HEK293 (cell line): ENCODE data around the gene GRHL3.

Experiments used
- CTCF ChIA-PET: fragments of 350-600 bp; formaldehyde crosslinking; extraction: SDS; loops from one replicate; lab custom pipeline; 2021; ENCODE audit warnings: antibody characterized with exemption; lab: Yijun Ruan, JAX
- POLR2A ChIA-PET: fragments of 300-600 bp; formaldehyde crosslinking; extraction: SDS; loops from one replicate; lab custom pipeline; 2020; ENCODE audit warnings: antibody characterized with exemption, inconsistent platforms; lab: Yijun Ruan, JAX
- H3K27ac ChIP-seq: fragments of 200-500 bp; sonication (Bioruptor generic); 2 replicates; pipeline ENCODE4 v1.5.1; 2014; ENCODE audit warnings: low read depth, low read length, control low read depth, inconsistent platforms; ENCODE audit errors: extremely low read depth
- H3K36me3 ChIP-seq, 2 experiments: fragments of 200-500 bp in 1 of 2; sonication (Bioruptor generic) in 1 of 2; 1 replicate in 1 of 2; 2 replicates in 1 of 2; pipeline ENCODE4 v1.5.1; 2014 to 2017; ENCODE audit warnings: inconsistent platforms in 2 of 2, low read length in 2 of 2; ENCODE audit not compliant: control insufficient read depth in 2 of 2, insufficient read depth in 1 of 2
- H3K4me1 ChIP-seq: fragments of 200-500 bp; sonication (Bioruptor generic); 2 replicates; pipeline ENCODE4 v1.5.1; 2014; ENCODE audit warnings: mild to moderate bottlenecking, low read length, inconsistent platforms; ENCODE audit not compliant: control insufficient read depth, insufficient read depth
- H3K4me3 ChIP-seq: 2 replicates; pipeline ENCODE4 v1.5.1; 2011; ENCODE audit warnings: low read depth, mild to moderate bottlenecking, control low read depth, low read length, moderate library complexity
- H3K9me3 ChIP-seq: fragments of 200-500 bp; sonication (Bioruptor generic); 2 replicates; pipeline ENCODE4 v1.5.1; 2014; ENCODE audit warnings: low read depth, low read length, inconsistent platforms; ENCODE audit not compliant: control insufficient read depth, insufficient read depth
- CTCF ChIP-seq: fragments of 450-650 bp; formaldehyde crosslinking; IDR thresholded peaks from 2 replicates; pipeline ENCODE4 v1.5.1; 2016; ENCODE audit warnings: missing biosample characterization, missing genetic modification characterization
- FEZF1 ChIP-seq: fragments of 450-650 bp; formaldehyde crosslinking; IDR thresholded peaks from 2 replicates; pipeline ENCODE4 v1.5.1; 2016; ENCODE audit warnings: missing biosample characterization, missing genetic modification characterization
- GLIS1 ChIP-seq: fragments of 450-650 bp; formaldehyde crosslinking; IDR thresholded peaks from 2 replicates; pipeline ENCODE4 v1.5.1; 2016; ENCODE audit warnings: missing biosample characterization, missing genetic modification characterization
- PRDM4 ChIP-seq: fragments of 450-650 bp; formaldehyde crosslinking; IDR thresholded peaks from 2 replicates; pipeline ENCODE4 v1.5.1; 2017; ENCODE audit warnings: missing biosample characterization, missing genetic modification characterization
- PRDM6 ChIP-seq: fragments of 450-650 bp; formaldehyde crosslinking; IDR thresholded peaks from 2 replicates; pipeline ENCODE4 v1.5.1; 2017; ENCODE audit warnings: missing biosample characterization, missing genetic modification characterization
- REST ChIP-seq: fragments of 450-650 bp; formaldehyde crosslinking; IDR thresholded peaks from 2 replicates; pipeline ENCODE4 v1.5.1; 2016; ENCODE audit warnings: missing biosample characterization, missing genetic modification characterization
- SP2 ChIP-seq: fragments of 450-650 bp; formaldehyde crosslinking; IDR thresholded peaks from 2 replicates; pipeline ENCODE4 v1.5.1; 2016; ENCODE audit warnings: missing biosample characterization, missing genetic modification characterization
- ZFP37 ChIP-seq: fragments of 450-650 bp; formaldehyde crosslinking; IDR thresholded peaks from 2 replicates; pipeline ENCODE4 v1.5.1; 2016; ENCODE audit warnings: missing biosample characterization, missing genetic modification characterization
- ZNF114 ChIP-seq: fragments of 450-650 bp; formaldehyde crosslinking; IDR thresholded peaks from 2 replicates; pipeline ENCODE4 v1.5.0; 2017; ENCODE audit warnings: missing biosample characterization, missing genetic modification characterization
- ZNF157 ChIP-seq: fragments of 450-650 bp; formaldehyde crosslinking; IDR thresholded peaks from 2 replicates; pipeline ENCODE4 v1.5.1; 2016; ENCODE audit warnings: missing biosample characterization, missing genetic modification characterization
- ZNF239 ChIP-seq: fragments of 450-650 bp; formaldehyde crosslinking; IDR thresholded peaks from 2 replicates; pipeline ENCODE4 v1.5.1; 2016; ENCODE audit warnings: missing biosample characterization, missing genetic modification characterization
- ZNF248 ChIP-seq: fragments of 450-650 bp; formaldehyde crosslinking; IDR thresholded peaks from 2 replicates; pipeline ENCODE4 v1.5.1; 2017; ENCODE audit warnings: missing biosample characterization, missing genetic modification characterization
- ZNF302 ChIP-seq: fragments of 450-650 bp; formaldehyde crosslinking; IDR thresholded peaks from 2 replicates; pipeline ENCODE4 v1.5.1; 2016; ENCODE audit warnings: missing biosample characterization, missing genetic modification characterization, low read depth
- ZNF341 ChIP-seq: fragments of 450-650 bp; formaldehyde crosslinking; IDR thresholded peaks from 2 replicates; pipeline ENCODE4; 2016; ENCODE audit warnings: low read depth, missing biosample characterization, missing genetic modification characterization
- ZNF433 ChIP-seq: fragments of 450-650 bp; formaldehyde crosslinking; IDR thresholded peaks from 2 replicates; pipeline ENCODE4 v1.5.1; 2016; ENCODE audit warnings: missing biosample characterization, missing genetic modification characterization, low read depth
- ZNF660 ChIP-seq: fragments of 450-650 bp; IDR thresholded peaks from 2 replicates; pipeline ENCODE4 v1.5.1; 2018; ENCODE audit warnings: missing biosample characterization, mild to moderate bottlenecking, missing genetic modification characterization
- ZNF76 ChIP-seq: fragments of 450-650 bp; formaldehyde crosslinking; IDR thresholded peaks from 2 replicates; pipeline ENCODE4; 2016; ENCODE audit warnings: low read depth, missing biosample characterization, missing genetic modification characterization, borderline replicate concordance
- TF ChIP-seq, protein P1 (sequence below): fragments of 450-650 bp; IDR thresholded peaks from 2 replicates; pipeline ENCODE4 v1.5.1; 2018; ENCODE audit warnings: missing biosample characterization, mild to moderate bottlenecking, missing genetic modification characterization

GRHL3 gene

GRCh38 chr1:24317081-24317480 lies 2.1 kb upstream of the GRHL3 start (continued):
- no peak for TF ChIP-seq REST (tag by site-specific recombination)
- peak; percentile 52 for TF ChIP-seq GLIS1 (tag by site-specific recombination)
- TF ChIP-seq CTCF (tag by site-specific recombination), result no peak
- TF ChIP-seq, protein P1, sequence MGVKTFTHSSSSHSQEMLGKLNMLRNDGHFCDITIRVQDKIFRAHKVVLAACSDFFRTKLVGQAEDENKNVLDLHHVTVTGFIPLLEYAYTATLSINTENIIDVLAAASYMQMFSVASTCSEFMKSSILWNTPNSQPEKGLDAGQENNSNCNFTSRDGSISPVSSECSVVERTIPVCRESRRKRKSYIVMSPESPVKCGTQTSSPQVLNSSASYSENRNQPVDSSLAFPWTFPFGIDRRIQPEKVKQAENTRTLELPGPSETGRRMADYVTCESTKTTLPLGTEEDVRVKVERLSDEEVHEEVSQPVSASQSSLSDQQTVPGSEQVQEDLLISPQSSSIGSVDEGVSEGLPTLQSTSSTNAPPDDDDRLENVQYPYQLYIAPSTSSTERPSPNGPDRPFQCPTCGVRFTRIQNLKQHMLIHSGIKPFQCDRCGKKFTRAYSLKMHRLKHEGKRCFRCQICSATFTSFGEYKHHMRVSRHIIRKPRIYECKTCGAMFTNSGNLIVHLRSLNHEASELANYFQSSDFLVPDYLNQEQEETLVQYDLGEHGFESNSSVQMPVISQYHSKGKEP (tag by site-specific recombination), result no peak
- no peak for TF ChIP-seq ZNF248 (tag by site-specific recombination)

DNA sequence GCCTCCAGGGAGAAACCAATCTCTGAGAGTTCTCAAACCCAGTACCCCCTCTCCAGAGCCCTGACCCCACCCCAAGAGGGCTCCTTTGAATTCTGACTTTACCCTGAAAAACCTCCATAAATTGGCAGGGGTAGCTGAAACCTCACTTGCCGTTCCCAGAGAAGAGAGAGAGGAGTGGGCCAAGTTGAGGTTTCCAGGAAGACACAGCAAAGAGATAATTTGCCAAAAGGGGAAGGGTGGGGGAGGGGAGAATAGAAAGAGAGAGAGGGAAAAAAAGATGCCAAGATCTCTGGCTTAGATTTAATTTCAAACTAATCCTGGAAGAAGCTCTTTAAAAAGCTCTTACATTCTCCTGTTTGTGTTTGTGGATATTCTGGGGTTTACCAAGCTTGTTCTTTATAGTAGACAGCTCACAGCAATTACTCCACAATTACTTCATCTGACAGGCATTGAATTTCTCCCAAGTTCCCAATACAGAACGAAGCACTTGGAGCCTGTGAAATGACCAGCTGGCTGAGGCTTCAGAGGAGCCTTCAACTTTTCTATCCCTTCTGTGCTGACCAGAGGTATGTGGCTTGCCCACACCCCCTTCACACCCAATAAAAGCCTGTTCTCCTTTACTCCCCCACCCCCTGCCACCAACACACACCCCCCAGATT lies 1.1 kb upstream of the GRHL3 start:
- ChIA-PET POLR2A (interaction anchor here (0.9 kb wide), 1 partner anchor 25 kb away, joined by 8 read pairs; no protein-coding TSS in a partner anchor), CTCF (interaction anchor here (0.6 to 7.5 kb wide), 5 partner anchors 40 to 119 kb away, joined by 3 to 54 read pairs (median 5); no protein-coding TSS in a partner anchor)
- Histone ChIP-seq H3K36me3 (no peaks in the 10 kb centered on the region), H3K4me1 (peaks cover 21% of the 10 kb centered on the region), H3K4me3 (no peak overlapping the region), H3K9me3 (no peaks in the 10 kb centered on the region), H3K27ac (no peak overlapping the region)
- no peak for TF ChIP-seq ZNF239 (tag by site-specific recombination)
- no peak for TF ChIP-seq ZNF302 (tag by site-specific recombination)
- TF ChIP-seq PRDM6 (tag by site-specific recombination), result peak; percentile 48; the same call in 1 of the 2 replicates
- TF ChIP-seq, protein P1 (tag by site-specific recombination), result peak; percentile 8; the same call in 1 of the 2 replicates
- no peak for TF ChIP-seq GLIS1 (tag by site-specific recombination)
- no peak for TF ChIP-seq ZNF433 (tag by site-specific recombination)
- no peak for TF ChIP-seq ZFP37 (tag by site-specific recombination)
- TF ChIP-seq SP2 (tag by site-specific recombination), result no peak
- TF ChIP-seq ZNF76, result no peak
- peak; percentile 34; the same call in 1 of the 2 replicates for TF ChIP-seq FEZF1 (tag by site-specific recombination)
- TF ChIP-seq ZNF660 (tag by site-specific recombination), result 0 out of 2 replicates have a peak, but pooled peaks have one; percentile 11
- TF ChIP-seq ZNF114 (tag by site-specific recombination), result no peak
- no peak for TF ChIP-seq ZNF157 (tag by site-specific recombination)
- TF ChIP-seq ZNF341 (tag by site-specific recombination), result 0 out of 2 replicates have a peak, but pooled peaks have one; percentile 11
- peak; percentile 41; the same call in 1 of the 2 replicates for TF ChIP-seq PRDM4
